Measurements from ENCODE around the gene TAGLN3. TPM values are rescaled to one million over a fixed set of nuclear protein-coding genes. Genes with fewer than 3 reads are reported as not detected.

TAGLN3 gene
- total and polyA plus RNA-seq, 7 donors: 4.3 to 17.8 (median 16.1) TPM; not detected in 2

GRCh38 chr3:112000966-112001365 lies 2.2 kb downstream of the TAGLN3 start:
- peaks cover 0 to 22% (median 0%) of the 10 kb centered on the region in 3 donors for H3K27me3 ChIP-seq
- no peaks in the 10 kb centered on the region for H3K9me3 ChIP-seq
- WGBS, 2 donors: 63 to 71% methylated on average over 2 of the region's 2 CpGs
- TF ChIP-seq EP300 (IDR thresholded peaks at IDR 0.05) (no peak), POLR2A (IDR thresholded peaks at IDR 0.05) (no peak)
- H3K27ac ChIP-seq: no peak overlapping the region
- intact Hi-C loops (cut with DNase I): no loop called here
- DNase-seq: no peak
- peaks cover 0 to 13% (median 12%) of the 10 kb centered on the region in 4 donors for H3K4me1 ChIP-seq
- no peaks in the 10 kb centered on the region for H3K36me3 ChIP-seq
- H3K4me3 ChIP-seq: no peak overlapping the region

- DNase-seq: no peak
- Histone ChIP-seq H3K36me3 (no peaks in the 10 kb centered on the region), H3K4me1 (peaks cover 0 to 13% (median 12%) of the 10 kb centered on the region in 4 donors), H3K4me3 (no peak overlapping the region), H3K27ac (no peak overlapping the region), H3K27me3 (peaks cover 0 to 22% (median 0%) of the 10 kb centered on the region in 3 donors), H3K9me3 (no peaks in the 10 kb centered on the region)
- TF ChIP-seq CTCF (IDR thresholded peaks at IDR 0.05): no peak
- TF ChIP-seq EP300 (IDR thresholded peaks at IDR 0.05): no peak
- no peak for TF ChIP-seq POLR2AphosphoS5 (IDR thresholded peaks at IDR 0.05)
- TF ChIP-seq POLR2A (IDR thresholded peaks at IDR 0.05): no peak
- 96 to 97% methylated on average over 2 of the region's 2 CpGs for WGBS, 2 donors
- intact Hi-C loops (cut with DNase I): no loop called here
These were observed 2.8 kb downstream of the TAGLN3 start for GRCh38 chr3:112001526-112001925.

- intact Hi-C loops (cut with DNase I): no loop called here
- WGBS, 2 donors: 73 to 77% methylated on average over 8 of the region's 8 CpGs
- H3K4me1 ChIP-seq: peaks cover 0 to 13% (median 12%) of the 10 kb centered on the region in 4 donors
These were observed 3.6 kb downstream of the TAGLN3 start for GRCh38 chr3:112002096-112002971.

GRCh38 chr3:112003321-112004080 lies 4.8 kb downstream of the TAGLN3 start:
- TF ChIP-seq CTCF (IDR thresholded peaks at IDR 0.05) (no peak), POLR2AphosphoS5 (IDR thresholded peaks at IDR 0.05) (no peak)
- no peak overlapping the region for H3K4me3 ChIP-seq
- H3K9me3 ChIP-seq: no peaks in the 10 kb centered on the region
- 82 to 93% methylated on average over 4 of the region's 4 CpGs for WGBS, 2 donors
- peaks cover 0 to 12% (median 11%) of the 10 kb centered on the region in 4 donors for H3K4me1 ChIP-seq
- peaks cover 0 to 22% (median 0%) of the 10 kb centered on the region in 3 donors for H3K27me3 ChIP-seq
- no peak overlapping the region for H3K27ac ChIP-seq
- H3K36me3 ChIP-seq: no peaks in the 10 kb centered on the region
- intact Hi-C loops (cut with DNase I): no loop called here
- no peak for DNase-seq

More at GRCh38 chr3:112002096-112002971, 3.6 kb downstream of the TAGLN3 start:
- Histone ChIP-seq H3K27me3 (peaks cover 0 to 22% (median 0%) of the 10 kb centered on the region in 3 donors), H3K9me3 (no peaks in the 10 kb centered on the region), H3K36me3 (no peaks in the 10 kb centered on the region), H3K27ac (no peak overlapping the region), H3K4me3 (no peak overlapping the region)
- no peak for DNase-seq
- TF ChIP-seq POLR2A (IDR thresholded peaks at IDR 0.05): no peak
- TF ChIP-seq POLR2AphosphoS5 (IDR thresholded peaks at IDR 0.05): no peak
- no peak for TF ChIP-seq CTCF (IDR thresholded peaks at IDR 0.05)

GRCh38 chr3:112004187-112004586 lies 5.5 kb downstream of the TAGLN3 start:
- intact Hi-C loops (cut with DNase I): no loop called here
- Histone ChIP-seq H3K4me1 (peaks cover 0 to 5% (median 4%) of the 10 kb centered on the region in 4 donors), H3K9me3 (no peaks in the 10 kb centered on the region), H3K36me3 (no peaks in the 10 kb centered on the region), H3K27ac (no peak overlapping the region), H3K4me3 (no peak overlapping the region), H3K27me3 (peaks cover 0 to 18% (median 0%) of the 10 kb centered on the region in 3 donors)
- DNase-seq: no peak
- 58 to 86% methylated on average over 2 of the region's 2 CpGs for WGBS, 2 donors
- TF ChIP-seq POLR2AphosphoS5 (IDR thresholded peaks at IDR 0.05): no peak
- no peak for TF ChIP-seq CTCF (IDR thresholded peaks at IDR 0.05)
- TF ChIP-seq POLR2A (IDR thresholded peaks at IDR 0.05): no peak
- no peak for TF ChIP-seq EP300 (IDR thresholded peaks at IDR 0.05)

All from sigmoid colon (tissue), 7 donors.